Upper lobe of left lung (tissue), 4 donors: ENCODE measurements around the gene RSBN1L.

Experiments used
- CTCF ChIP-seq, 6 experiments: fragments of 450-650 bp in 4 of 6; fragments of 200-600 bp in 2 of 6; sonication (generic) in 2 of 6; IDR thresholded peaks; one replicate each; pipeline ENCODE4 v1.5.1; 2016 to 2019; ENCODE audit warnings: antibody characterized with exemption in 6 of 6
- EP300 ChIP-seq, 4 donors: sonication (generic); formaldehyde crosslinking; IDR thresholded peaks; one replicate each; pipeline ENCODE4 v1.5.1; 2017; ENCODE audit warnings: antibody characterized with exemption in 4 of 4, control low read depth in 2 of 4
- POLR2A ChIP-seq, 4 donors: fragments of 450-650 bp; IDR thresholded peaks; one replicate each; pipeline ENCODE4 v1.5.1; 2016 to 2017; ENCODE audit warnings: antibody characterized with exemption in 4 of 4, mild to moderate bottlenecking in 2 of 4
- POLR2AphosphoS5 ChIP-seq, 2 donors: sonication (generic); formaldehyde crosslinking; IDR thresholded peaks; one replicate each; pipeline ENCODE4 v1.5.1; 2017; ENCODE audit warnings: antibody characterized with exemption in 2 of 2

GRCh38 chr7:77651575-77652162 is 44.6 kb upstream of the RSBN1L start:
- TF ChIP-seq CTCF (IDR thresholded peaks at IDR 0.05) (peak; percentile 15 to 70 (median 58)), POLR2AphosphoS5 (IDR thresholded peaks at IDR 0.05) (no peak), EP300 (IDR thresholded peaks at IDR 0.05) (no peak), POLR2A (IDR thresholded peaks at IDR 0.05) (no peak)
